Measurements from ENCODE around the gene RSRC1. TPM values are rescaled to one million over a fixed set of nuclear protein-coding genes. Genes with fewer than 3 reads are reported as not detected.

Gene RSRC1
- total and polyA plus RNA-seq, 2 of the 8 experiments (the other 6 are each of a cell fraction or from before 2014, with no cell fraction given), result 2.0 to 27.9 TPM

- Histone ChIP-seq H3K79me1 (ENCODE audit: low read depth, low read length) (no peaks in the 10 kb centered on the region), H4K20me1 (replicated peaks in 1 of 2; ENCODE audit: control insufficient read depth in 1 of 2, insufficient read depth in 2 of 2, low read length in 2 of 2) (no peaks in the 10 kb centered on the region), H3K4me3 (ENCODE audit: extremely low read depth in 1 of 4, insufficient read depth in 2 of 4, low read depth in 3 of 4, low read length in 4 of 4) (no peak overlapping the region), H2AK5ac (ENCODE audit: low read depth, low read length) (no peak overlapping the region), H3K27ac (ENCODE audit: low read depth, low read length) (no peak overlapping the region), H3K27me3 (replicated peaks in 1 of 4; ENCODE audit: control insufficient read depth in 3 of 4, extremely low read depth in 1 of 4, insufficient read depth in 3 of 4, low read length in 3 of 4) (no peaks in the 10 kb centered on the region), H3K23ac (ENCODE audit: insufficient read length) (peak overlapping the region; percentile 65), H3K14ac (ENCODE audit: insufficient read length) (no peak overlapping the region), H2BK120ac (replicated peaks; ENCODE audit: low read depth, low read length) (no peak overlapping the region), H2AFZ (ENCODE audit: low read length) (no peak overlapping the region), H3K18ac (ENCODE audit: extremely low read depth, low read length) (no peak overlapping the region), H3K4ac (replicated peaks; ENCODE audit: insufficient read length, low read depth, low read length) (no peak overlapping the region), H3K4me2 (ENCODE audit: insufficient read depth in 1 of 2, low read depth in 2 of 2, low read length in 2 of 2) (no peak overlapping the region), H2BK5ac (ENCODE audit: low read depth, low read length) (no peak overlapping the region), H4K91ac (replicated peaks; ENCODE audit: insufficient read length, low read length) (no peak overlapping the region), H3K9me3 (ENCODE audit: insufficient read depth in 2 of 2, low read depth in 1 of 2, low read length in 1 of 2) (no peaks in the 10 kb centered on the region), H2BK15ac (ENCODE audit: low read length) (no peak overlapping the region), H2BK20ac (ENCODE audit: low read length) (no peak overlapping the region), H4K5ac (ENCODE audit: insufficient read length, low read depth, low read length) (no peak overlapping the region), H4K8ac (ENCODE audit: extremely low read depth, insufficient read depth, low read length) (no peak overlapping the region), H3K56ac (replicated peaks; ENCODE audit: insufficient read length, low read depth, low read length) (no peak overlapping the region), H3K9ac (replicated peaks in 1 of 4; ENCODE audit: extremely low read depth in 1 of 4, low read depth in 3 of 4, low read length in 3 of 4) (no peak overlapping the region), H2BK12ac (ENCODE audit: low read depth, low read length) (no peak overlapping the region), H3K4me1 (replicated peaks in 1 of 4; ENCODE audit: control insufficient read depth in 3 of 4, insufficient read depth in 4 of 4, low read length in 3 of 4) (peaks cover 0 to 2% (median 0%) of the 10 kb centered on the region in 4 experiments; a peak in 3 of 7 replicates), H3K23me2 (ENCODE audit: low read depth, low read length) (0 out of 2 replicates have a peak, but pooled peaks cover 2% of the 10 kb centered on the region), H3K79me2 (ENCODE audit: control insufficient read depth in 1 of 2, insufficient read depth in 2 of 2, low read length in 2 of 2) (no peaks in the 10 kb centered on the region), H3K36me3 (ENCODE audit: control insufficient read depth in 2 of 4, insufficient read depth in 4 of 4, low read length in 3 of 4) (no peaks in the 10 kb centered on the region)
- ChIA-PET CTCF (ENCODE audit: partially characterized antibody) (interaction anchor here (2.1 kb wide), 1 partner anchor 28 kb away, joined by 5 read pairs; no protein-coding TSS in a partner anchor), POLR2A (ENCODE audit: partially characterized antibody) (no interaction called here)
- TF ChIP-seq USF2 (IDR thresholded peaks at IDR 0.05; ENCODE audit: low read length), result no peak
- TF ChIP-seq RNF2 (IDR thresholded peaks at IDR 0.05; ENCODE audit: borderline replicate concordance, low read depth, low read length, missing control alignments, poor library complexity, severe bottlenecking), result no peak
- TF ChIP-seq CBX8 (IDR thresholded peaks at IDR 0.05; ENCODE audit: borderline replicate concordance, low read depth, low read length), result no peak
- TF ChIP-seq EZH2 (IDR thresholded peaks at IDR 0.05; ENCODE audit: low read depth, low read length, severe bottlenecking), result no peak
- 86% methylated on average over 1 of the region's 1 CpG; no CpG with 5 or more reads in 1 of the 2 experiments for WGBS, 2 experiments (ENCODE audit: extremely low coverage in 1 of 2, insufficient coverage in 1 of 2, insufficient read length in 1 of 2, insufficient replicate concordance in 2 of 2, low coverage in 1 of 2, low lambda C conversion rate in 2 of 2, missing lambda C conversion rate in 1 of 2)
- DNase-seq (ENCODE audit: low read depth in 1 of 2, low spot score in 2 of 2) (no peak), FAIRE-seq (no peak)
These were observed 221.0 kb downstream of the RSRC1 start for GRCh38 chr3:158330870-158331269.

Measured in H1 (cell line).